IPS DF 6.9 (cell line): Measurements from ENCODE around the gene GALNT13.

Source experiments
- DNase-seq: peaks from one replicate; pipeline ENCODE4 v3.0.0-alpha.2; 2013; ENCODE audit warnings: low read depth, low spot score
- H3K27ac ChIP-seq: one replicate; pipeline ENCODE4 v1.5.1; 2013; ENCODE audit warnings: low read length, control low read depth
- H3K27me3 ChIP-seq: 2 replicates; pipeline ENCODE4 v1.6.1; 2013; ENCODE audit warnings: mild to moderate bottlenecking, low read length; ENCODE audit not compliant: control insufficient read depth, insufficient read depth
- H3K36me3 ChIP-seq: 2 replicates; pipeline ENCODE4 v1.6.1; 2013; ENCODE audit warnings: low read length; ENCODE audit not compliant: control insufficient read depth, insufficient read depth
- H3K4me1 ChIP-seq: 2 replicates; pipeline ENCODE4 v1.6.1; 2013; ENCODE audit warnings: low read length; ENCODE audit not compliant: control insufficient read depth, insufficient read depth
- H3K4me3 ChIP-seq: 2 replicates; pipeline ENCODE4 v1.5.1; 2013; ENCODE audit warnings: mild to moderate bottlenecking, low read length
- H3K9me3 ChIP-seq: 2 replicates; pipeline ENCODE4 v1.6.1; 2013; ENCODE audit warnings: low read length, inconsistent platforms; ENCODE audit not compliant: control insufficient read depth, insufficient read depth
- WGBS: extraction: QIAGEN DNeasy Blood & Tissue Kit; methylation state at CpG from one replicate; pipeline ENCODE4 v1.1.7; 2013; ENCODE audit warnings: mixed read lengths, missing lambda C conversion rate; ENCODE audit not compliant: insufficient read length, insufficient coverage; 5-methylcytosine and 5-hydroxymethylcytosine counted together

The GALNT13 gene

GRCh38 chr2:154437104-154437503, 565.4 kb downstream of the GALNT13 start:
- no peaks in the 10 kb centered on the region for H3K36me3 ChIP-seq
- no peaks in the 10 kb centered on the region for H3K4me1 ChIP-seq
- WGBS, result no CpG with 5 or more reads among the region's 8 CpGs
- no peak overlapping the region for H3K27ac ChIP-seq
- H3K27me3 ChIP-seq, result no peaks in the 10 kb centered on the region
- DNase-seq, result no peak
- no peaks in the 10 kb centered on the region for H3K9me3 ChIP-seq
- H3K4me3 ChIP-seq, result no peak overlapping the region

- H3K36me3 ChIP-seq, result no peaks in the 10 kb centered on the region
These were observed 567.4 kb downstream of the GALNT13 start for GRCh38 chr2:154439156-154439555.

GRCh38 chr2:154443919-154444318, 572.2 kb downstream of the GALNT13 start:
- Histone ChIP-seq H3K4me1 (no peaks in the 10 kb centered on the region), H3K27ac (no peak overlapping the region), H3K4me3 (no peak overlapping the region), H3K27me3 (no peaks in the 10 kb centered on the region), H3K36me3 (no peaks in the 10 kb centered on the region), H3K9me3 (no peaks in the 10 kb centered on the region)
- no peak for DNase-seq

More at GRCh38 chr2:154439156-154439555, 567.4 kb downstream of the GALNT13 start:
- no peak overlapping the region for H3K4me3 ChIP-seq
- H3K27me3 ChIP-seq, result no peaks in the 10 kb centered on the region
- no peaks in the 10 kb centered on the region for H3K4me1 ChIP-seq
- no CpG with 5 or more reads among the region's 2 CpGs for WGBS
- H3K9me3 ChIP-seq, result no peaks in the 10 kb centered on the region
- H3K27ac ChIP-seq, result no peak overlapping the region
- DNase-seq, result no peak

- no peak for DNase-seq
- Histone ChIP-seq H3K27ac (no peak overlapping the region), H3K27me3 (no peaks in the 10 kb centered on the region), H3K4me3 (no peak overlapping the region), H3K4me1 (no peaks in the 10 kb centered on the region), H3K9me3 (no peaks in the 10 kb centered on the region), H3K36me3 (no peaks in the 10 kb centered on the region)
- no CpG with 5 or more reads among the region's 2 CpGs for WGBS
These were observed 574.6 kb downstream of the GALNT13 start for GRCh38 chr2:154446324-154446723.

- no peak overlapping the region for H3K4me3 ChIP-seq
- no peaks in the 10 kb centered on the region for H3K9me3 ChIP-seq
- DNase-seq, result no peak
- H3K27me3 ChIP-seq, result no peaks in the 10 kb centered on the region
- H3K36me3 ChIP-seq, result no peaks in the 10 kb centered on the region
- H3K4me1 ChIP-seq, result no peaks in the 10 kb centered on the region
- WGBS, result no CpG with 5 or more reads among the region's 2 CpGs
- no peak overlapping the region for H3K27ac ChIP-seq
These were observed 576.2 kb downstream of the GALNT13 start for GRCh38 chr2:154447727-154448418.

- no peak overlapping the region for H3K27ac ChIP-seq
- H3K4me3 ChIP-seq, result no peak overlapping the region
- no peaks in the 10 kb centered on the region for H3K27me3 ChIP-seq
- WGBS, result no CpG with 5 or more reads among the region's 6 CpGs
- H3K9me3 ChIP-seq, result no peaks in the 10 kb centered on the region
- no peak for DNase-seq
- H3K4me1 ChIP-seq, result no peaks in the 10 kb centered on the region
- no peaks in the 10 kb centered on the region for H3K36me3 ChIP-seq
These were observed 578.4 kb downstream of the GALNT13 start for GRCh38 chr2:154449951-154450658.

GRCh38 chr2:154452471-154452870, 580.7 kb downstream of the GALNT13 start:
- H3K4me1 ChIP-seq, result no peaks in the 10 kb centered on the region
- no CpG with 5 or more reads among the region's 2 CpGs for WGBS
- H3K36me3 ChIP-seq, result no peaks in the 10 kb centered on the region
- no peak overlapping the region for H3K27ac ChIP-seq
- H3K4me3 ChIP-seq, result no peak overlapping the region
- DNase-seq, result no peak
- H3K27me3 ChIP-seq, result no peaks in the 10 kb centered on the region
- H3K9me3 ChIP-seq, result no peaks in the 10 kb centered on the region

GRCh38 chr2:154452906-154453493, 581.3 kb downstream of the GALNT13 start:
- H3K9me3 ChIP-seq, result no peaks in the 10 kb centered on the region
- no CpG with 5 or more reads among the region's 4 CpGs for WGBS
- H3K27me3 ChIP-seq, result no peaks in the 10 kb centered on the region
- no peak overlapping the region for H3K4me3 ChIP-seq
- no peaks in the 10 kb centered on the region for H3K4me1 ChIP-seq
- no peaks in the 10 kb centered on the region for H3K36me3 ChIP-seq
- DNase-seq, result no peak
- no peak overlapping the region for H3K27ac ChIP-seq

- no CpG with 5 or more reads among the region's 4 CpGs for WGBS
- Histone ChIP-seq H3K4me3 (no peak overlapping the region), H3K4me1 (no peaks in the 10 kb centered on the region), H3K27me3 (no peaks in the 10 kb centered on the region), H3K27ac (no peak overlapping the region), H3K9me3 (no peaks in the 10 kb centered on the region), H3K36me3 (no peaks in the 10 kb centered on the region)
- no peak for DNase-seq
These were observed 583.4 kb downstream of the GALNT13 start for GRCh38 chr2:154455166-154455565.

- H3K27ac ChIP-seq, result no peak overlapping the region
- H3K9me3 ChIP-seq, result no peaks in the 10 kb centered on the region
- no peaks in the 10 kb centered on the region for H3K36me3 ChIP-seq
- DNase-seq, result no peak
- no peak overlapping the region for H3K4me3 ChIP-seq
- H3K27me3 ChIP-seq, result no peaks in the 10 kb centered on the region
- H3K4me1 ChIP-seq, result no peaks in the 10 kb centered on the region
- no CpG with 5 or more reads among the region's 2 CpGs for WGBS
These were observed 584.1 kb downstream of the GALNT13 start for GRCh38 chr2:154455866-154456265.
